HG03469 (cell line): Measurements from ENCODE around the gene TBL1Y.
"Not testable (repeated sequence)": the region's sequence is repeated elsewhere in the genome, so short reads cannot be mapped to it uniquely, and the experiment has no call there.

Source experiments
- ATAC-seq: cut with Tn5 transposase; IDR thresholded peaks from one replicate; pipeline ENCODE4 v1.9.1; 2021; ENCODE audit warnings: mild to moderate bottlenecking, moderate library complexity, moderate number of reproducible peaks; ENCODE audit not compliant: unreplicated experiment

Gene TBL1Y

DNA sequence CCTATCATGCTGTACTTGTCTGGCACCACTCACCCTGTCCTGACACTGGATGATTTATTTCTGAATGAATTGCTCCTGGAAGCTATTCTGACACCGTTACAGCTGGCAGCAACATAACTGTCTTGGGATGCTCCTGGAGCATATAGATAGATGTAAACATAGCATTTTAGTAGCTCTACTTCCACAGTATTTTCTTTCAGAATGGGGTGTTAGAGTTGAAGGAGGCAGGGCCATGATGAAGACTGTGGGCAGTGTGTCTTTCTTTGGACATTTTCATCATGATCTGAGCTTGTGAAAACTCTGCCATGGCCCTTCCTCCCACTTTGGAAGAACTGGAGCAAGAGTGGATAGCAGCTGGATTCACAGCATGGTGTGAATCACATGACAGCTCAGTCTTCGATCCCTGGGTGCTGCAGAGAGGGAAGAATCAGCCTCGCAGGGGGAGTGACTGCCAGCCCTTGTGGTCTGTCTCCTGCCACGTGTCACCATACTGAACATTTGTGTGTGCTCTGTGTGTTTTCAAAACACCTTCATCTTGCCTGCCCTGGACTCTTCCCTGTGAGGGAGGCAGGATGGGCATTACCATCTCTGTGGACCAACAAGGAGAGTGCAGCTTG is 61.9 kb downstream of the TBL1Y start:
- ATAC-seq: no peak

DNA sequence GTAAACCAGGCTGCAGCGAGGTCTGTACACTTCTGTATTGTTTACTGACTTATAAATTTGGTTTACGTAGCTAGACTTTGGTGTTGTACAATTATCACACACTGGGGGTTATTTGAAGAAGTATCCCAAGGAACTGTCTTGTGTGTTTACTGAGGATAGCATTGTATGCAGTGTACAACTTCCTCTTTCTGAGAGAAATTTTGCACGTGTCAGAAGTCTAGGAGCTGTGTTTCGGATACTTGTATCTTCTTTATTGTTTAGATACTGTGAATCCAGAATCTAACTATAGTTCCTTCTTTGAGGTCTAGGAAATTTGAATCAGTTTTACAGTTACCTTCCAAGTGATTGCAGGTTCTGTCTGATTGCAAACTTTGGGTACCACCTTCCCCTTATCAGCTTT is 64.5 kb downstream of the TBL1Y start:
- no peak for ATAC-seq

DNA sequence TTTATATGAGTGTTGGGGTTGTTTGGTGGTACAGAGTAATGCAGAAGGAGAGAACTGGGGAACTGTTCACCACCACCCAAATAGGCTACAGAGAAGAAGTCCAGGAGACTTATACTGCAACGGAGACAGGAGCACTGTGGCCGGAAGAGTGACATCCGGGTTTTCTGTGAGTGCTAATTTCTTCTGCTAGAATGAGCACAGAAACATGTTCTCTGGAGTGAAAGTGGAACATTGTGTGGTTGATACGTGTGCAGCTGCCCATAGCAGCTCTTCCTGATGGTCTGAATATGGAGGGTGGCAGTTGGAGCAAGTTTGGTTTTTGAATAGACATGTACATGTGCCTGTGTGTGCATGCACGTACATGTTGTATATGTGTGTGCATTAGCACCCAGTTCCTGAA is 67.3 kb downstream of the TBL1Y start:
- ATAC-seq: no peak

DNA sequence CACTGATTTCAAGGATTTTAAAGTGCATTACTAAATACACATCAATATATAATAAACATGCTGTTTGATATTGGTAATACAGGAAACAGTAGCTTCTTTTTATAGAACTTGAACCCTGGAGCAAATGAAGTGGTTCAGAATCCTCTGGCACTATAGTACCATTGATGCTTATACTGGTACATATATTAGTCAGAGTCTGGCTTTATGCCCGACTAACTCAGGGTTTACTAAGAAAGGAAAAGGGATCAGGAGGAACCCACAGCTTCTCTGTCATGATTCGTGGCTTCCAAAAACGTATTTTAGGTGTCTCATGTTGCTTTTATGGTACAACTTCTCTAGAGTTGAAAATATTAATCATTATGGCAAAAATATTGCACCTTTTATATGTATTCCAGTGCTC is 72.7 kb downstream of the TBL1Y start:
- no peak for ATAC-seq

GRCh38 chrY:6987811-6988210 is 77.3 kb downstream of the TBL1Y start:
- no peak for ATAC-seq

DNA sequence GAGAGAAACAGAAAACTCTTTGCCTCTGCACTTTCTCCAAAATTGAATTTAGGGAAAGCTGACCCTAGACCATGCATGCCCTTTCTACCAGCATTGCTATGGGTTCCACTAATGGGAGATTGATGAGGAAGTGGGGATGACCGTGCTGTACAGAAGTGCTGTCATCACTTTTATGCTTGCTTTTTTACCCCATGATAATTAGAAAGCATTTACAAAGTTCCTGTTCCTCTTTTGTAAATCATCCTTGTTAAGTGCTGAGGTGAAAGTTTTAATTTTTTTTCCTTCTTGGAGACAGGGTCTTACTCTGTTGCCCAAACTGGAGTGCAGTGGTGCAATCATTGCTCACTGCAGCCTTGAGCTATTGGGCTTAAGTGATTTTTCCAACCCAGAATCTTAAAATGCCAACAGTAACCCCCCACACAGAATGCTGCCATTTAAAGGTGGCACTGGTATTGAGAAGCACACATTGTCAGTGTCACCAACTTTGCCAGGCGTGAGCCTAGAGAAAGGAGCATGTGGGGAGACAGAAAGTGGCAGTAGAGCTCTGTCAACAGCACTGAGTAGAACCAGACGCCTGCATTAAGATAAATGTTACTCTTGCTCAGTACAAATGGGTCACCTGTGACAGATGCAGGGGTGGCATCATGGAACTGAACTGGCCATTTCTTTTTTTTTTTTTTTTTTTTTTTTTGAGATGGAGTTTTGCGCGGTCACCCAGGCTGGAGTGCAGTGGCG is 79.6 kb downstream of the TBL1Y start:
- ATAC-seq: no peak

- no peak for ATAC-seq
Observed at GRCh38 chrY:6992041-6992440, 81.5 kb downstream of the TBL1Y start.

DNA sequence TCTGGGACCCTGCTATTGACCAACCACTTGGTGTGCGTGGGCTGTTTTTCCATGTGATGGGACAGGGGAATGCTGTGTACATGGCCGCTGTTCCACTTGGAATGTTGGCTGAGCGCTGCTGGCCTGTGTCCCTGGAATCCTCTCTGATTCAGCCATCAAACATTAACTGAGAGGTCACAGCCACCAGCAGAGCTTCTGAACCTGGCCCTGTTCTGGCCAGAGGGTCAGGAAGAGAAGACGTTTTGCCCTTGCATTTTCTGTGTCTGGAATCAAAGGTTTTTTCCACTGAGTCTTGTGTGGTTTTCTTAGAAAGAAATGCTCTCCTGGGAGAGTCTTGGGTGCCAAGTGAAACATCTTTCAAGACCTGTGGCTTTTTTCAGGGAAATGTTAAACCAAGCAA is 85.5 kb downstream of the TBL1Y start:
- no peak for ATAC-seq

GRCh38 chrY:6997503-6998066 is 87.1 kb downstream of the TBL1Y start:
- no peak for ATAC-seq

GRCh38 chrY:6999905-7000304 is 89.4 kb downstream of the TBL1Y start:
- peak; percentile 93 for ATAC-seq

GRCh38 chrY:7002581-7002980 is 92.1 kb downstream of the TBL1Y start:
- no peak for ATAC-seq

GRCh38 chrY:7007911-7008310 is 97.4 kb downstream of the TBL1Y start:
- ATAC-seq: no peak

DNA sequence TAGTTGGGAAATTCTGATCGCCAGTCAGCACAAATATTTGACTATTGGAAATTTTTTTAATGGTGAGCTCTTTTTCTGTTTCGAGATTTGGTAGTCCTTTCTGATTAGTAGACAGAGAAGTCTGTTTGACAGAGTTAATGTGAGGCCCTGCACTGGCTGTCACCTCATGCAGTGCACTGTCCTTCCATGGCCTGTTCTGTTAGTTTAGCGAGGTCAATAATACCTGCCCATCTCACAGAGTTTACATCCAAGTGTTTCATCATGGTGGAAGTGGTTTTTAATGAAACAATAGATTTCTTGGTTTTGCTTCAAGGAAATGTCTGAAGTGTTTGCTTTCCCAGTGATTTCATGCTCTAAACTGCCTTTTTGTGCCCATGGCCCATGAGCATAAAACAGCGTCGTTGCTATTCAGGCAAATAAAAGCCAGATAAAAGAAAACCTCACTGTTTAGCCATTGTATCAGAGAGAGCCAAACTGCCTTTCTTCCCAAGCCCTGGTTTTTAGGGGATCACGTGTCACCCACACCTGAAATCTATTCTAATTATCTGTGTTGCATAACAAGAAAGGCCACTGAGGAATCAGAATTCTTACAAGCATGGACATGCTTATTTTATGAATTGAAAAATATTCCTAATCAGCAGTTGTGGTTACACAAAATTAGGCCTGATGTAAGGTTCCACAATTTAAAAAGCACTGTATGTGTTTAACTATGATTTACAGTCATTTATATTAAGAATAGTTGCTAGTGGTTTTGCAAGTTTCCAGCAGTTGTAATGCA is 98.3 kb downstream of the TBL1Y start:
- ATAC-seq: no peak

- no peak for ATAC-seq
Observed at GRCh38 chrY:7013051-7013450, 102.6 kb downstream of the TBL1Y start.

DNA sequence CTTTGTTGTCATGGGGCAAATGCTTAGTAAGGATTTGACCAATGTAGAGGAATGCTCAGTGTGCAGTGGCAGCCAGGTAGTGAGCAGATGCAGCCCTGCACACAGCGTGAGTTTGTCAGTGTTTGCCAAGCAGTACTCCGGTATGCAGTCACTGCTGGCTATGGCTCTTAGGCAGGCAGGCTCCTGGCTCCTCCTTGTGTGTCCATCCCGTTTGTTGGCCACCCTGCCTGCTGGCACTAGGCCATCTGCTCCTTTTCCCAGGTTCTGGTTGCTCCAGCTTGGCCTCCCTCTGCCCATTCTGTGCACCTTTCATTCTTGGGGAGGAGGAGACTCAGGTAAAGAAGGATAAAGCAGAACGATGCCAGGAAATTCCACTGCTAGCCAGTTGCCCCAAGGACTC is 106.0 kb downstream of the TBL1Y start:
- no peak for ATAC-seq

DNA sequence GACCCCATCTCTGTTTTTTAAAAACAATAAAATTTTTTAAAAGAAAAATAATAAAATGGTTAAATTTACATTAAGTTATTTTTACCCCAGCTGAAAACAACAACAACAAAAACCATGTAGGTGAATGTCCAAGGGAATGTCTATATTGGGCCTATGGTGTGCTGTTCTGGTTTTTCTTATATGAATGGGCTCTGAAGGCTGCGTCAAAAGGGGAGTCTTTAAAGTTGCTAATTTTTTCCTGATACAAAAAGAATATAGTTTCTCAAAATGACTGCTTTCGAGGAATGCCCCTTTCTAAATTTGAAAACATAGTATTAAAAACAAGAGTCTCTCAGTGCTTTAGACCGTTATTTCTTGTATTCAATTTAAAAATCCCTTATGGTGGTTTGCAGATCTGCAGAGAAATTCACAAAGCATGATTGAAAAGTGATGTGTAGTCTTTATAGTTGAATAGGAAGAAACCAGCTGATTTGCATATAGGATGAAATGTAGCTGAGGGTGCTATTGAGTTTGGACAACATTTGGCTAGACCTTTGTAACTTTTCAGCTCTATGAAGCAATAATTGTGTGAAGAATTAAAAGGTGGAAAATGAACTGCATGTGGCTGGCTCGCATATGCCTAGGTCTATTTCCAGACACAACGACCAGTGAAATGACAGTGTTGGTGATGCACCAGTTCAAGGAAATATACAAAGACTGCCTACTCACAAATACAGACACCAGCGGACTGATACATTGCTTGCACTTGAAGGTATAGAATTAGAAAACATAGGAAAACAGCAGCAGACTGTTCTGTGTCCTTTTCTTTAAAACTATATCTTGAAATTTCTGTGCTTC is 107.0 kb downstream of the TBL1Y start:
- no peak for ATAC-seq

DNA sequence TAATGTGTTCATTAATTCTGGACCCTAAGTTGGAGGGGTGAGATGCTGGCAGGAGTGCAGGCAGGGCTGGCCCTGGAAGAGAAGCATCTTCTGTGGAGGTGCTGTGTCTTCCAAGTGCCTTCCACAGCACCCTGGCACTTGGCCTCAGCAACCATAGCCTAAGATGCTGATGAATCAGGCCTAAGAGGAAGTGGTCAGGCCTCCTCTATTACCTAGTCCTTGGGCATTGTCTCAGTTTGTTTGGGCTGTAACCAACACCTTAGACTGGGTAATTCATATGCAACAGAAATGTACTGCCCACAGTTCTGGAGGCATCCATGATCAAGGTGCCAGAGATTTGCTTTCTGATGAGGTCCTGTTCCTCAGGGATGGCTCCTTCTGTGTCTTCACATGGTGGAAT is 128.5 kb downstream of the TBL1Y start:
- no peak for ATAC-seq

GRCh38 chrY:7040662-7041061 is 130.2 kb downstream of the TBL1Y start:
- ATAC-seq: no peak

DNA sequence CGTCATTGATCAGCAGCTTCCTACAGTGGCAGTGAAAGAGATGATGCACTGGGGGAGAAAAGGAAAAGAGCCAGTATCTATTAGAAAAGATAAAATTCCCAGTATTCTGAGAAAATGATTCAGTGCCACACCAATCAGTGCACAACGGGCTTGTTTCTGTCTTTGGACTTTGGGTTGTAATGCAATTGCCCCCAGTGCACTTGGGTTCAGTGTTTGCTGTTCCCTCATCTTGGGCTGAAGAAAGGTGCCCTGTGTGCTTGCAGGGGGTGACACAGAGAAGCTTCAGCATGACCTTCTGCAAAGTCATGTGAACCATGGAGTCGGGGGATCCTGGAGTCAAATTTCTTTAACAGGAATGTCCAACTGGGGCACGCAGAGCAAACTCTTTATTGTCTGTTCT is 131.5 kb downstream of the TBL1Y start:
- no peak for ATAC-seq

DNA sequence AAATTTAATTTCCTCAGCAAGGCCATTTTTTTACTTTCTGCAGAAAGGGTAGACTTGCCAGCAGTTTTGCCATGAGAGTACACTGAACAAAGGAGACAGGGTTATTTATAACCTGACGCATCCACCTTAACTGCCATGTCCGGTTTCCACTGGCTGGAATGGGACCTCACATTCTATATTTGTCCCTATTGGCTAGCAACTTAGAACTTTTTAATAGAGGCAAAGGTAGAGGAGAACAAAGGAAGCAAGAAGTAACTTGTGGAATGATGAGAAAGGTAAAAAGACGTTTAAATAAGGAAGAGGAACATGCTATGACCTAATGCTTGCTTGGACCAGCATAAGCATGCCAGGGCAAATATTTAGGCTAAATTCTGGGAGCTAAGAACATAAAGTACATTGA is 142.0 kb downstream of the TBL1Y start:
- not testable (repeated sequence) for ATAC-seq

DNA sequence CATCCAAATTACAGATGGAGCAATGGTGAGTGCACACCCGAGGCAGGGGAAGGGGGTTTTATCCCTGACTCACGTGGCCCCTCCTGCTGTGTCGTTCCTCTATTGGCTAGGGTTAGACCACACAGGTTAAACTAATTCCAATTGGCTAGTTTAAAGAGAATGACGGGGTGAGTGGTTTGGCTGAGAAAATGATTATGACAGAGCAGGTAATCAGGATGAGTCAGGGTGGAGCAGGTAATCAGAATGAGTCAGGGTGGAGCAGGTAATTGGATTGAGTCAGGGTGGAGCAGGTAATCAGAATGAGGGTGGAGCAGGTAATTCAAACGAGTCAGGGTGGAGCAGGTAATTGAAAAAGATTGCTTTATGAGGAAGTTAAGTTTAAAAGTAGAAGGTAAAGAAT is 146.4 kb downstream of the TBL1Y start:
- ATAC-seq: no peak
